ENCODE data around the gene SLC12A8.

DNA sequence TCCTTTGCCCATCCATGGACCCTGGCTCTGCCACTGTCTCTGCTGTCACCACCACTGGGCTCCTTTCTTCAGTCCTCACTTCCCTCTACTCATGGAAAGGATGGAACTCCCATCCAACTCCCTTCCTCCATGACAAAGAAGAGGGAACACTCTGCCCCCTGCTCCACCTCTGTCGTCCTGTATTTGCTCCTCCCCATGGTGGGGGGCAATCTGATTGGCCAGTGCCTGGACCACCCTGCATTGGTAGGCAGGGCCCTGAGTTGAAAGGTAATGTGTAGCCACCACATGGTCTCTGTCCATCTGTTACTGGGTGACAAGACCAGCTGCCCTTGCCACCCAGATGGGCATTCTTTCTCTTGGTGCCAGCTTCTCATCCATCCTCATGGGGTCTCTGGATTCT lies 136.1 kb downstream of the SLC12A8 start:
- TF ChIP-seq, protein P1, sequence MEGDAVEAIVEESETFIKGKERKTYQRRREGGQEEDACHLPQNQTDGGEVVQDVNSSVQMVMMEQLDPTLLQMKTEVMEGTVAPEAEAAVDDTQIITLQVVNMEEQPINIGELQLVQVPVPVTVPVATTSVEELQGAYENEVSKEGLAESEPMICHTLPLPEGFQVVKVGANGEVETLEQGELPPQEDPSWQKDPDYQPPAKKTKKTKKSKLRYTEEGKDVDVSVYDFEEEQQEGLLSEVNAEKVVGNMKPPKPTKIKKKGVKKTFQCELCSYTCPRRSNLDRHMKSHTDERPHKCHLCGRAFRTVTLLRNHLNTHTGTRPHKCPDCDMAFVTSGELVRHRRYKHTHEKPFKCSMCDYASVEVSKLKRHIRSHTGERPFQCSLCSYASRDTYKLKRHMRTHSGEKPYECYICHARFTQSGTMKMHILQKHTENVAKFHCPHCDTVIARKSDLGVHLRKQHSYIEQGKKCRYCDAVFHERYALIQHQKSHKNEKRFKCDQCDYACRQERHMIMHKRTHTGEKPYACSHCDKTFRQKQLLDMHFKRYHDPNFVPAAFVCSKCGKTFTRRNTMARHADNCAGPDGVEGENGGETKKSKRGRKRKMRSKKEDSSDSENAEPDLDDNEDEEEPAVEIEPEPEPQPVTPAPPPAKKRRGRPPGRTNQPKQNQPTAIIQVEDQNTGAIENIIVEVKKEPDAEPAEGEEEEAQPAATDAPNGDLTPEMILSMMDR (IDR thresholded peaks at IDR 0.05): no peak
- no peak for TF ChIP-seq POLR2A (IDR thresholded peaks at IDR 0.05)
